ENCODE results near the gene ERBB2.

Gene ERBB2

GRCh38 chr17:39767147-39767546 is 67.3 kb downstream of the ERBB2 start:
- DNase-seq: no peak

DNA sequence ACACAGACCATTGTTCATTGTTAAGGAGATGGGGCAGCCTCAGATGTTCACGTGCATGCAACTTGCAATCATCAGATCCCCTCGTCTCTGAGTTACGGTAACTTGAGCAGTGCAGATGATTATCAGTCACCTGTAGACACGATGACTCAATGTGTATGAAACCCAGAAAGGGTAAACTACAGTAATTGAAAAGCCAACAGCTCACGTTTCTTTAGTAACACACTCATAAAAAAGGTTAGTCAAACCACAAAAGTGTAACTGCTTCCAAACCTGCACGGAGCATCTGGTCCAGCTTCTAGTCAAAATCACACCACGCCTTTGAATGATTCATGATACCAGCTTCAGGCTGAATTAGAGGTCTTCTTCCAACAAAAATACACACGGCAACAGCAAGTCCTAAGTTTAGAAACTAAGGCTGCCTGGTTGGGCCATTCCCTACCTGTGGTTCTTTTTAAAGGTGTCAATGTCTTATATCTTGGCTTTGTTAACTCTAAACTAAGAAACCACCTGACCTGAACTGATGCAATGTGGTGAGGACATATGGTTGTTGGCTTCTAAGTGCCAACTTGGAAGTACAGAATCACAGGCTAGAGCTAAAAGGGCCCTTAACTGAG is 70.2 kb downstream of the ERBB2 start:
- peak; percentile 21 for DNase-seq

DNA sequence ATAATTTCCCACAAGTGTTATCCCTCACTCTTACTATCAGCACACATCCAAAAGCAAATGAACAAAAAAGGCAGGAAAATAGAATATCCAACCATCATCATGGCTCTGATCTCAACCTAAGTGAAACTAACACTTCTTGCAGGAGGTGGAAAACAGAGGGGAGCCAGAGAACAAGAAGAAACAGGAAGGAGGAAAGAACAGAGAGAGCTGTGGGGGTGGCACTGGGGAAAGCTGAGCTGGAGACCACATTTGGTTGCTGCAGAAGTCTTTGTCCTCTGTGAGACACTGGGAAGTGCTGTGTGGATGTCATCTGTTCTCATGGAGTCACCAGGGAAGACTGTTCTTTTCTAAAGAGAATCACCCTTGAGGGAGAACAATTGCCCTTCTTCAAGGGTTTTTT is 72.6 kb downstream of the ERBB2 start:
- no peak for DNase-seq

DNA sequence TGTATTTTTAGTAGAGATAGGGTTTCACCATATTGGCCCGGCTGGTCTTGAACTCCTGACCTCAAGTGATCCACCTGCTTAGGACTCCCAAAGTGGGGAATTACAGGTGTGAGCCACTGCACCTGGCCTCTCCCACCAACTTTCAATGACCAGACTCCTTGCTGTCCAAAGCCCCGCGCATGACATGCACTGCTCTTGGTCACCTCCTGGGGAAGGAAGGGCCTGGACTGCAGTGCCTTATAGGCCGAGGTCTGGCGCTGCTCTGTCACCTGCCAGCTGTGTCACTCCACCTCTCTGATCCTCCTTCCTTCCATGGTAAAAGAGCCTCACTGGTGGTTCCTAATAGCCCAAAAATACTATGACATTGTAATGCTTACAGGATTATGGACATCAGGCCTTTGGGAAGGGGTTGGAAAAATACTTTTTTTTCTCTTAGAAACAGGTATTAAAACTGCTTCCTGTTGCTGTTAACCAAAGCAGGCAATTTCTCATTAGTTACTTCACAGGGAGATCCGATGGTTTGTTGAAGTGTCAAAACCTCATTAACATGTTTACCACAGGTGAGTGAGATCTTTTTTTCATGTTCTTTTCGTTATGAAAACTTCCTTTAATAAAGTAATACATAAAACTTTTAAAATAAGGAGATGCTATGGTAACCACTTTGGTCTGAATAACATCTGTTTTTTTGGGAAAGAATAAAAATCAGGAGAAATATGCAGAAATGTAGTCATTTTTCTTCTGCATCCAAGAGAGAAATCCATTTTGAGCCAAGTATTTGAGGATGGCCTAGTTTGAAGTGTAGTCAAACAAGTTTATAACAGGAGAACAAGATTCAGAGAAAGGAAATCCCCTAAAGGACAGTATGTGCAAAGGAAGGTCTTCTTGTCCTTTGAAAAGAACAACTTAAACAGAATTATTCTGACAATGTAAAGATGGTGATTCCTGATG is 73.4 kb downstream of the ERBB2 start:
- DNase-seq: no peak

DNA sequence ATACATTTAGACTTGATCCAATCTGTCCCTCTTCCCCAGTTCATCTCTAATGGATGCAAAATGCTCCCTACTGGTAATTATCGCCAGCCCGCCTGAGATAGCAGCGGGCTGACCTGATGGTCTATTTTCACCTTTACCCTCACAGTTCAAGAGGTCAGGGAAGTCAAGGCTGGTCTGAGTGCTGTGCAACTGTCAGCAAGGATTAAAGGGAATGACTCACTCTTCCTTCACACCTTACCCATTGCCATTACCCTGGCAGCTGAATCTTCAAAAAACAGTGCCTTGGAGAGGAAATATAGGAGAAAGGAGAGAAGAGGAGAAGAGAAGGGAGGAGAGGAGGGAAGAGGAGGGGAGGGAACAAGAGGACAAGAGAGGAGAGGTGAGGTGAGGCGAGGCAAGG is 74.2 kb downstream of the ERBB2 start:
- no peak for DNase-seq

DNA sequence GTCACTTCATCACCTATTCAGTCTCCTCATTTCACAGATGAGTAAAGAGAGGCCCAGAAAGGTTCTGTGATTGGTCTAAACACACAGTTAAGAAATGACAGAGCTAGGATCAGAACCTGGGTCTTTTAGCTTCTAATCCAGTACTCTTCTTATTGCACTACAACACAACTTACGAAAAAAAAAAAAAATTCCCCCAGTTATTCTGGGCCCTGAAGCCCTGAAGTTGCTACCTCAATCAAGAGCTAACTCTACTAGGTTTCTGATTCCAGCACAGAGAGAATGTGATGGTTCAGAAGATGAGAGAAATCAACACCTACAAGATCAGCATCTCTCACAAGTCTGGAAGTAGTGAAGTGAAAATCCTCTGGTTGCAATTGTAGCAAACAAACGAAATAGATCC is 75.2 kb downstream of the ERBB2 start:
- DNase-seq: no peak

DNA sequence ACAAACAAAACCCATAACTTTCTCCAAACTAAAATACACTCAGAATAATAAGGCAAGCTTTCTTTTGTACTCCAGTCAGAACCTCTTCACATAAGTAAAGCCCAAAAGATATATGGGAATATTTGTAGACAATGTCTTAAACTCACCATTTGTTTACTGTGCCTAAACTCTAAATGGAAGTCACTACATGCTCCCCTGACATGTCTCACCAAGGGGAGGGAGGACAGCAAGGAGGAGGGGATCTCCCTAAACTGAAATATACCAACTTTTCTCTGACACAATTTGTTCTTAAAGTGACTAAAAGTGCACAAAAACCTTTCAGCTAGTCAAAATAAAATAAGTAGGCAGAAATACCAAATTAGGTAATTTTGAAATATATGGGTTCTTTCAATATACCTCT is 76.4 kb downstream of the ERBB2 start:
- no peak for DNase-seq

DNA sequence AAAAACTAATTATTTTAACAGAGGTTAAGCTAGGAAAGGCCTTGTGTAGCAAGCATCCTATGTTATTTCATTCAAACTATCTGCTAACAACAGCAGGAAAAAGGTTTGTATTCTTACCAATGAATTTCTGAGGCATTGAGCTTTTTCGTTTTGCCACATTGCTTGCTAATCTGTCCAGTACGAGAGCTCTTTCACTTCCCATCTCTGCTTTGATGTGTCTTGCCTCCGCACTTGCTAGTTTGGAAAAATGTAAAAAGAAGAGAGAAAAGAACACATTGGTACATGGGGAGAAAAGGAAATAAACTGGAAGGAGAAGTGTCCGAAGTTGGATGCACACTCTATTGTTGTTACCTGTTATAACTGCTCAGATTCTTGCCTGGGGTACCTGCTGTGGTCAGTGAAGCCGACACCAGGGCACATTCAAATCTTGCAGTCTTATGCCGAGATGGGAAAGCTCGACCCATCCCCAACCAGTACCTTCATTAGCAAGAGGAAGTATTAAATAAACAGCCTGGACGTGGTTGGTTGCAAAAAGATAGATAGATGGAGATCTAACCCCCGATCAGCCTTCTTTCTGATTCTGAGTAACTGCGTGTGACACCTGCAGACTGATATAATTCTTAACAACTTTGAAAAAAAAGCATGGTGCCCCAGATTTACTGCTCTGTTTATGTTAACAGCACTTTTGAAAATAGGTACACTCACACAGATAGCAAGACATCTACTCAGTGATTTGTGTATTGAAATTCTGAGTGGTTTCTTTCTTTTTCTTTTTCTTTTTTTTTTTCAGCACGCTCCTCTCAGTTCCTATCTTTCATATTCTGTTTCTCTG is 77.9 kb downstream of the ERBB2 start:
- no peak for DNase-seq
